HCT116 (cell line): Measurements from ENCODE around the gene SSTR5. TPM values are rescaled to one million over a fixed set of nuclear protein-coding genes. Genes with fewer than 3 reads are reported as not detected.

Experiments used
- ATAC-seq: fragments of 200-7000 bp; cut with Tn5 transposase; 2 replicates; pipeline ENCODE4 v1.9.1; 2020; ENCODE audit warnings: mild to moderate bottlenecking, moderate library complexity
- BruUV-seq: library from RNA; stranded (reverse); fragments of 400-500 nt; replicated peaks from 2 replicates; lab custom pipeline; 2021; lab: Mats Ljungman, UMichigan
- CTCF ChIA-PET: fragments of 300-600 bp; sonication (Branson Sonifier 250); formaldehyde crosslinking; loops from one replicate; lab custom pipeline; 2021; ENCODE audit warnings: antibody characterized with exemption; lab: Charles Lee
- POLR2A ChIA-PET: fragments of 300-600, 350-600 bp; sonication (Branson Sonifier 250); formaldehyde crosslinking; loops from one replicate; lab custom pipeline; 2021; ENCODE audit warnings: antibody characterized with exemption; lab: Charles Lee
- RAD21 ChIA-PET, 2 experiments: fragments of 300-600 bp; sonication (Branson Sonifier 250); formaldehyde crosslinking; loops; one replicate each; lab custom pipeline; 2023; ENCODE audit warnings: low total read pairs in 2 of 2; ENCODE audit not compliant: uncharacterized antibody in 2 of 2, unreplicated experiment in 2 of 2, low non-redundant PET in 1 of 2; lab: Charles Lee
- DNase-seq: peaks from one replicate; pipeline ENCODE4 v3.0.0-alpha.2; 2010; ENCODE audit warnings: low read depth, low spot score
- H2AFZ ChIP-seq: fragments of 200-600 bp; shearing (Covaris generic), sonication (generic); 2 replicates; pipeline ENCODE4 v1.6.1; 2017; ENCODE audit warnings: low read depth, mixed run types, mixed read lengths, antibody characterized with exemption, low read length; ENCODE audit not compliant: poor library complexity, severe bottlenecking
- H3K27ac ChIP-seq: 2 replicates; pipeline ENCODE4 v1.5.1; 2012; ENCODE audit warnings: low read depth, low read length
- H3K27me3 ChIP-seq: fragments of 200-600 bp; sonication (generic); 2 replicates; pipeline ENCODE4 v1.6.1; 2016; ENCODE audit warnings: mixed run types, low read length, mixed read lengths; ENCODE audit not compliant: insufficient read depth
- H3K36me3 ChIP-seq, 2 experiments: fragments of 200-500 bp in 1 of 2; fragments of 200-600 bp in 1 of 2; sonication (Bioruptor generic) in 1 of 2; sonication (generic) in 1 of 2; 2 replicates each; pipeline versions ENCODE4 v1.5.1 to v1.6.1; 2014 to 2016; ENCODE audit warnings: low read length in 2 of 2, inconsistent platforms in 1 of 2, mixed read lengths in 1 of 2, mixed run types in 1 of 2; ENCODE audit not compliant: insufficient read depth in 2 of 2, control insufficient read depth in 1 of 2
- H3K4me1 ChIP-seq, 2 experiments: fragments of 200-600 bp in 1 of 2; sonication (generic) in 1 of 2; 2 replicates each; pipeline versions ENCODE4 v1.5.1 to v1.6.1; 2012 to 2017; ENCODE audit warnings: low read length in 2 of 2, inconsistent platforms in 1 of 2, mild to moderate bottlenecking in 1 of 2, mixed read lengths in 1 of 2, mixed run types in 1 of 2, moderate library complexity in 1 of 2; ENCODE audit not compliant: insufficient read depth in 2 of 2, control insufficient read depth in 1 of 2
- H3K4me2 ChIP-seq: fragments of 200-600 bp; sonication (generic); 2 replicates; pipeline ENCODE4 v1.6.1; 2017; ENCODE audit warnings: mixed run types, low read length, mixed read lengths
- H3K4me3 ChIP-seq, 2 experiments: fragments of 200-600 bp in 1 of 2; sonication (generic) in 1 of 2; replicated peaks in 1 of 2; 2 replicates each; pipeline ENCODE4 v1.5.1; 2011 to 2016; ENCODE audit warnings: low read length in 2 of 2, control low read depth in 1 of 2, low read depth in 1 of 2, mild to moderate bottlenecking in 1 of 2, mixed read lengths in 1 of 2, mixed run types in 1 of 2
- H3K79me2 ChIP-seq: fragments of 200-600 bp; sonication (generic); 2 replicates; pipeline ENCODE4 v1.6.1; 2017; ENCODE audit warnings: mild to moderate bottlenecking, mixed run types, low read length, moderate library complexity, mixed read lengths; ENCODE audit not compliant: insufficient read depth
- H3K9ac ChIP-seq: fragments of 200-600 bp; sonication (generic); 2 replicates; pipeline ENCODE4 v1.6.1; 2016; ENCODE audit warnings: low read length, mixed read lengths
- H3K9me2 ChIP-seq: fragments of 200-600 bp; sonication (generic), shearing (Covaris generic); 2 replicates; pipeline ENCODE4 v1.6.1; 2017; ENCODE audit warnings: mixed run types, mild to moderate bottlenecking, moderate library complexity; ENCODE audit not compliant: insufficient read depth
- H3K9me3 ChIP-seq, 2 experiments: fragments of 200-500 bp in 1 of 2; fragments of 200-600 bp in 1 of 2; sonication (Bioruptor generic) in 1 of 2; sonication (generic) in 1 of 2; 2 replicates each; pipeline ENCODE4 v1.6.1; 2014 to 2017; ENCODE audit warnings: low read length in 2 of 2, mixed read lengths in 2 of 2, inconsistent platforms in 1 of 2, low read depth in 1 of 2, mild to moderate bottlenecking in 1 of 2, mixed run types in 1 of 2, moderate library complexity in 1 of 2; ENCODE audit not compliant: control insufficient read depth in 1 of 2, insufficient read depth in 1 of 2
- H4K20me1 ChIP-seq: fragments of 200-600 bp; sonication (generic), shearing (Covaris generic); 2 replicates; pipeline ENCODE4 v1.6.1; 2017; ENCODE audit warnings: mixed run types, mild to moderate bottlenecking, moderate library complexity; ENCODE audit not compliant: insufficient read depth
- ATF3 ChIP-seq: IDR thresholded peaks from 2 replicates; pipeline ENCODE4 v1.6.1; 2012
- CEBPB ChIP-seq: IDR thresholded peaks from 2 replicates; pipeline ENCODE4 v1.6.1; 2012; ENCODE audit warnings: low read depth
- EZH2 ChIP-seq: fragments of 200-600 bp; sonication (generic); IDR thresholded peaks from 2 replicates; pipeline ENCODE4 v1.6.1; 2017; ENCODE audit warnings: antibody characterized with exemption, mixed run types
- FOSL1 ChIP-seq: IDR thresholded peaks from 2 replicates; pipeline ENCODE4 v1.6.1; 2012; ENCODE audit warnings: low read depth
- POLR2A ChIP-seq: IDR thresholded peaks from 2 replicates; pipeline ENCODE4 v1.7.0; 2011; ENCODE audit warnings: borderline replicate concordance; ENCODE audit not compliant: insufficient read depth, insufficient read length; ENCODE audit errors: extremely low read depth
- RAD21 ChIP-seq: IDR thresholded peaks from 2 replicates; pipeline ENCODE4 v1.6.1; 2012; ENCODE audit warnings: low read depth, mild to moderate bottlenecking
- REST ChIP-seq: IDR thresholded peaks from 2 replicates; pipeline ENCODE4 v1.6.1; 2012; ENCODE audit warnings: low read depth
- SRF ChIP-seq: IDR thresholded peaks from 2 replicates; pipeline ENCODE4 v1.6.1; 2012; ENCODE audit warnings: low read depth
- YY1 ChIP-seq: IDR thresholded peaks from 2 replicates; pipeline ENCODE4 v1.6.1; 2011; ENCODE audit warnings: low read length, low read depth, moderate library complexity, mild to moderate bottlenecking; ENCODE audit not compliant: insufficient replicate concordance; ENCODE audit errors: extremely low read depth
- ZBTB33 ChIP-seq: IDR thresholded peaks from 2 replicates; pipeline ENCODE4 v1.6.1; 2011; ENCODE audit warnings: mild to moderate bottlenecking, low read length, moderate library complexity; ENCODE audit not compliant: insufficient replicate concordance; ENCODE audit errors: extremely low read depth
- intact Hi-C: fragments of 100-400 bp; cut with micrococcal nuclease; formaldehyde crosslinking; loops from 2 replicates; pipeline ENCODE4 v1.10.0; 2022
- total RNA-seq: library from RNA; stranded (reverse); gene quantifications from one replicate; pipeline ENCODE4 v1.2.1, GENCODE V29; 2021; ENCODE audit not compliant: unreplicated experiment

The SSTR5 gene
- total RNA-seq, 1 experiment from 2014 or later: 7.2 TPM

GRCh38 chr16:1076801-1077576 is 4.4 kb downstream of the SSTR5 start:
- Histone ChIP-seq H3K9me2 (no peaks in the 10 kb centered on the region), H3K4me3 (no peak overlapping the region), H3K27me3 (no peaks in the 10 kb centered on the region), H3K4me1 (peaks cover 53 to 61% of the 10 kb centered on the region in 2 experiments), H3K9ac (0 out of 2 replicates have a peak overlapping the region, but pooled peaks have one; percentile 8), H3K4me2 (no peak overlapping the region), H3K79me2 (no peaks in the 10 kb centered on the region), H3K9me3 (no peaks in the 10 kb centered on the region), H3K36me3 (no peaks in the 10 kb centered on the region), H3K27ac (no peak overlapping the region), H2AFZ (no peak overlapping the region), H4K20me1 (no peaks in the 10 kb centered on the region)
- BruUV-seq: no TSS peak
- POLR2A ChIA-PET: no interaction called here
- ATAC-seq (no peak), DNase-seq (no peak)
- TF ChIP-seq RAD21 (no peak), REST (no peak), ZBTB33 (no peak), CEBPB (no peak), SRF (no peak), FOSL1 (no peak), POLR2A (no peak), ATF3 (no peak), EZH2 (no peak), YY1 (no peak)
- CTCF ChIA-PET: no interaction called here
- intact Hi-C loops: no loop called here
- RAD21 ChIA-PET: no interaction called here
